ENCODE data around the gene FANCB.

FANCB gene

GRCh38 chrX:14871767-14872166 is 1.1 kb downstream of the FANCB start:
- Histone ChIP-seq H3K27me3 (ENCODE audit: insufficient read depth, poor library complexity, severe bottlenecking) (no peaks in the 10 kb centered on the region), H3K27ac (replicated peaks) (no peak overlapping the region), H3K4me3 (replicated peaks; ENCODE audit: insufficient read depth, low read length) (peak overlapping the region; percentile 74)
- no peak for DNase-seq (ENCODE audit: low read depth in 1 of 2, low spot score in 1 of 2)
- TF ChIP-seq POLR2AphosphoS5 (IDR thresholded peaks at IDR 0.05; ENCODE audit: low read depth) (no peak), REST (IDR thresholded peaks at IDR 0.05; ENCODE audit: insufficient replicate concordance, low read depth) (no peak), SPI1 (IDR thresholded peaks at IDR 0.05; ENCODE audit: borderline replicate concordance, low read depth) (no peak), CTCF (IDR thresholded peaks at IDR 0.05; ENCODE audit: insufficient read depth, low read length) (no peak), GABPA (IDR thresholded peaks at IDR 0.05; ENCODE audit: low read depth) (no peak)

- Histone ChIP-seq H3K27me3 (ENCODE audit: insufficient read depth, poor library complexity, severe bottlenecking) (no peaks in the 10 kb centered on the region), H3K27ac (replicated peaks) (no peak overlapping the region; the same call in 1 of the 2 replicates), H3K4me3 (replicated peaks; ENCODE audit: insufficient read depth, low read length) (no peak overlapping the region)
- no peak for DNase-seq (ENCODE audit: low read depth in 1 of 2, low spot score in 1 of 2)
- TF ChIP-seq POLR2AphosphoS5 (IDR thresholded peaks at IDR 0.05; ENCODE audit: low read depth) (no peak), GABPA (IDR thresholded peaks at IDR 0.05; ENCODE audit: low read depth) (no peak)
These were observed 7.7 kb downstream of the FANCB start for GRCh38 chrX:14865201-14865600.

GRCh38 chrX:14864631-14865030 is 8.2 kb downstream of the FANCB start:
- Histone ChIP-seq H3K27ac (replicated peaks) (no peak overlapping the region), H3K27me3 (ENCODE audit: insufficient read depth, poor library complexity, severe bottlenecking) (no peaks in the 10 kb centered on the region), H3K4me3 (replicated peaks; ENCODE audit: insufficient read depth, low read length) (no peak overlapping the region)
- no peak for TF ChIP-seq CTCF (IDR thresholded peaks at IDR 0.05; ENCODE audit: insufficient read depth, low read length)
- no peak for TF ChIP-seq SPI1 (IDR thresholded peaks at IDR 0.05; ENCODE audit: borderline replicate concordance, low read depth)
- no peak for TF ChIP-seq GABPA (IDR thresholded peaks at IDR 0.05; ENCODE audit: low read depth)
- TF ChIP-seq REST (IDR thresholded peaks at IDR 0.05; ENCODE audit: insufficient replicate concordance, low read depth) = no peak
- no peak for TF ChIP-seq POLR2AphosphoS5 (IDR thresholded peaks at IDR 0.05; ENCODE audit: low read depth)
- DNase-seq (ENCODE audit: low read depth in 1 of 2, low spot score in 1 of 2) = no peak

- Histone ChIP-seq H3K4me3 (replicated peaks; ENCODE audit: insufficient read depth, low read length) (no peak overlapping the region), H3K27ac (replicated peaks) (peak overlapping the region; percentile 70), H3K27me3 (ENCODE audit: insufficient read depth, poor library complexity, severe bottlenecking) (no peaks in the 10 kb centered on the region)
- peak in 1 of 2 experiments; percentile 5 for DNase-seq (ENCODE audit: low read depth in 1 of 2, low spot score in 1 of 2)
- TF ChIP-seq SPI1 (IDR thresholded peaks at IDR 0.05; ENCODE audit: borderline replicate concordance, low read depth) = 0 out of 2 replicates have a peak, but pooled peaks have one; percentile 28
- TF ChIP-seq REST (IDR thresholded peaks at IDR 0.05; ENCODE audit: insufficient replicate concordance, low read depth) = no peak
These were observed 21.3 kb downstream of the FANCB start for GRCh38 chrX:14851526-14851925.
